ENCODE results near the gene PTOV1. TPM values are rescaled to one million over a fixed set of nuclear protein-coding genes. Genes with fewer than 3 reads are reported as not detected.

PTOV1 gene
- total and polyA plus RNA-seq, 4 donors = 50.0 to 142 (median 118) TPM

Small RNA genes lying within 50 kb of the gene (microRNA-seq; reads per million reads assigned to microRNA genes)
- gene MIR4749 = 0.99 to 1.8 reads per million in 2 donors
- 0 to 1.2 reads per million in 2 donors for gene MIR4750
- 0 reads per million in 2 donors for gene MIR6800

Other genes with a start within 250 kb of the PTOV1 start
- 100 to 1,000 TPM; 139 to 167 TPM for gene RRAS, start 211.0 kb upstream of the PTOV1 start, total RNA-seq
- 100 to 1,000 TPM; 320 to 407 TPM for gene RRAS, start 211.0 kb upstream of the PTOV1 start, polyA plus RNA-seq
- gene SCAF1, start 208.9 kb upstream of the PTOV1 start, total RNA-seq = 10 to 100 TPM; 53.0 to 54.5 TPM
- gene SCAF1, start 208.9 kb upstream of the PTOV1 start, polyA plus RNA-seq = 10 to 100 TPM; 10.1 to 19.0 TPM
- 10 to 100 TPM; 53.7 to 82.7 TPM for gene IRF3, start 185.3 kb upstream of the PTOV1 start, total RNA-seq
- 100 to 1,000 TPM in 1 of 2 donors, 10 to 100 TPM in 1; 37.8 to 278 TPM for gene IRF3, start 185.3 kb upstream of the PTOV1 start, polyA plus RNA-seq
- 10 to 100 TPM in 1 of 2 donors, 1 to 10 TPM in 1; 9.9 to 14.0 TPM for gene BCL2L12, start 185.2 kb upstream of the PTOV1 start, total RNA-seq
- 10 to 100 TPM in 1 of 2 donors, 1 to 10 TPM in 1; 5.8 to 16.4 TPM for gene BCL2L12, start 185.2 kb upstream of the PTOV1 start, polyA plus RNA-seq
- gene PRMT1, start 173.9 kb upstream of the PTOV1 start, total RNA-seq = 10 to 100 TPM; 76.5 to 88.3 TPM
- 100 to 1,000 TPM in 1 of 2 donors, 10 to 100 TPM in 1; 68.5 to 110 TPM for gene PRMT1, start 173.9 kb upstream of the PTOV1 start, polyA plus RNA-seq
- gene ADM5, start 161.6 kb upstream of the PTOV1 start, total RNA-seq = 1 to 10 TPM in 1 of 2 donors, under 1 TPM in 1; 0.94 to 4.8 TPM
- gene ADM5, start 161.6 kb upstream of the PTOV1 start, polyA plus RNA-seq = under 1 TPM; 0.13 to 0.63 TPM
- gene CPT1C, start 160.0 kb upstream of the PTOV1 start, total RNA-seq = 10 to 100 TPM in 1 of 2 donors, 1 to 10 TPM in 1; 6.5 to 24.4 TPM
- gene CPT1C, start 160.0 kb upstream of the PTOV1 start, polyA plus RNA-seq = 1 to 10 TPM; 1.9 to 5.7 TPM
- 1 to 10 TPM in 1 of 2 donors, under 1 TPM in 1; 0.42 to 2.6 TPM for gene TSKS, start 87.9 kb upstream of the PTOV1 start, total RNA-seq
- under 1 TPM in 1 of 2 donors, not detected in 1; 0.38 TPM for gene TSKS, start 87.9 kb upstream of the PTOV1 start, polyA plus RNA-seq
- gene AP2A1, start 84.2 kb upstream of the PTOV1 start, total RNA-seq = 10 to 100 TPM; 71.3 to 77.5 TPM
- gene AP2A1, start 84.2 kb upstream of the PTOV1 start, polyA plus RNA-seq = 10 to 100 TPM; 19.9 to 63.1 TPM
- 10 to 100 TPM in 1 of 2 donors, 1 to 10 TPM in 1; 9.3 to 18.1 TPM for gene FUZ, start 37.9 kb upstream of the PTOV1 start, total RNA-seq
- gene FUZ, start 37.9 kb upstream of the PTOV1 start, polyA plus RNA-seq = 10 to 100 TPM; 11.5 to 27.8 TPM
- gene MED25, start 32.9 kb upstream of the PTOV1 start, total RNA-seq = 10 to 100 TPM; 27.2 to 40.3 TPM
- 10 to 100 TPM; 18.3 to 52.8 TPM for gene MED25, start 32.9 kb upstream of the PTOV1 start, polyA plus RNA-seq
- gene PNKP, start 16.4 kb downstream of the PTOV1 start, total RNA-seq = 10 to 100 TPM; 65.2 to 76.5 TPM
- gene PNKP, start 16.4 kb downstream of the PTOV1 start, polyA plus RNA-seq = 10 to 100 TPM; 23.7 to 93.0 TPM
- gene AKT1S1, start 26.2 kb downstream of the PTOV1 start, total RNA-seq = 10 to 100 TPM; 27.5 to 27.8 TPM
- gene AKT1S1, start 26.2 kb downstream of the PTOV1 start, polyA plus RNA-seq = 10 to 100 TPM; 24.4 to 44.6 TPM
- 10 to 100 TPM; 41.1 to 52.4 TPM for gene TBC1D17, start 26.5 kb downstream of the PTOV1 start, total RNA-seq
- gene TBC1D17, start 26.5 kb downstream of the PTOV1 start, polyA plus RNA-seq = 100 to 1,000 TPM in 1 of 2 donors, 10 to 100 TPM in 1; 22.7 to 102 TPM
- gene IL4I1, start 45.7 kb downstream of the PTOV1 start, total RNA-seq = 1 to 10 TPM in 1 of 2 donors, under 1 TPM in 1; 0.84 to 7.2 TPM
- under 1 TPM in 1 of 2 donors, not detected in 1; 0.50 TPM for gene IL4I1, start 45.7 kb downstream of the PTOV1 start, polyA plus RNA-seq
- 10 to 100 TPM; 13.8 to 43.3 TPM for gene ATF5, start 78.0 kb downstream of the PTOV1 start, total RNA-seq
- 10 to 100 TPM; 11.6 to 24.0 TPM for gene ATF5, start 78.0 kb downstream of the PTOV1 start, polyA plus RNA-seq
- gene NUP62, start 78.3 kb downstream of the PTOV1 start, total RNA-seq = 10 to 100 TPM; 27.7 to 39.8 TPM
- gene NUP62, start 78.3 kb downstream of the PTOV1 start, polyA plus RNA-seq = 10 to 100 TPM; 13.3 to 17.3 TPM
- gene SIGLEC11, start 110.0 kb downstream of the PTOV1 start, total RNA-seq = 1 to 10 TPM; 1.8 to 3.1 TPM
- gene SIGLEC11, start 110.0 kb downstream of the PTOV1 start, polyA plus RNA-seq = 1 to 10 TPM in 1 of 2 donors, under 1 TPM in 1; 0.82 to 1.4 TPM
- 10 to 100 TPM; 36.7 to 40.5 TPM for gene VRK3, start 174.2 kb downstream of the PTOV1 start, total RNA-seq
- gene VRK3, start 174.2 kb downstream of the PTOV1 start, polyA plus RNA-seq = 10 to 100 TPM; 23.7 to 27.0 TPM
- gene ZNF473, start 174.8 kb downstream of the PTOV1 start, total RNA-seq = 1 to 10 TPM; 8.0 to 9.5 TPM
- 1 to 10 TPM in 1 of 2 donors, under 1 TPM in 1; 0.75 to 2.3 TPM for gene ZNF473, start 174.8 kb downstream of the PTOV1 start, polyA plus RNA-seq